HG03565 (cell line): ENCODE data around the gene CPO.

Experiments
- ATAC-seq: cut with Tn5 transposase; IDR thresholded peaks from one replicate; pipeline ENCODE4 v1.9.1; 2021; ENCODE audit warnings: mild to moderate bottlenecking, moderate library complexity; ENCODE audit not compliant: unreplicated experiment

The CPO gene

DNA sequence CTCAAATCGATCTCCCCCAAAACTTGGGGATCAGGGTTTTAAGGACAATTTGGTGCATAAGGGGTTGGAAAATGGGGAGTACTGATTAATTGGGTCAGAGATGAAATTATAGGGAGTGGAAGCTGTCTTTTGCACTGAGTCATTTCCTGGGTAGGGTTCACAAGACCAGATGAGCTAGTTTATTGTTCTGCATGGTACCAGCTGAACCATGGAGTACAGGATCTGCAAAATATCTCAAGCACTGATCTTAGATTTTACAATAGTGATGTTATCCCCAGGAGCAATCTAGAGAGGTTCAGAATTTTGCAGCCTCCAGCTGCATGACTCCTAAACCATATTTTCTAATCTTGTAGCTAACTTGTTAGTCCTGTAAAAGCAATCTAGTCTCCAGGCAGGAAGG is 73.1 kb downstream of the CPO start:
- no peak for ATAC-seq

DNA sequence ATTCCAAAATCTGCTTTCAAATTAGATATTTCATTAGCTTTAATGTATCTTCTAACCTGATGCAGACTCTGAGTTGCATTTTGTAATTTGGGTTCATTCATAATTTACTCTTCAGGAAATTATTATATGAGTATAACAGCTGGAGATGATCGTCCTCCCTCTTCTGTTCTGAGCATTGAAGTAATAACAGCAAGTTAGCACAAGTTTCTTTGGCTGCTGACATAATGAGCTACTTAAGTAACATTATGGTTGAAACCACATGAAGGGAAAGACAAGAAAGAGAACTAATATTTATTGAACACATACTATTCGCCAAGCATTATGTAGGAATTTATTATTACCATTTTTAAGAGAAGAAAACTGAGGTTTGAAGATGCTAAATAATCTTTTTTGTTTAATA is 75.1 kb downstream of the CPO start:
- ATAC-seq = no peak

DNA sequence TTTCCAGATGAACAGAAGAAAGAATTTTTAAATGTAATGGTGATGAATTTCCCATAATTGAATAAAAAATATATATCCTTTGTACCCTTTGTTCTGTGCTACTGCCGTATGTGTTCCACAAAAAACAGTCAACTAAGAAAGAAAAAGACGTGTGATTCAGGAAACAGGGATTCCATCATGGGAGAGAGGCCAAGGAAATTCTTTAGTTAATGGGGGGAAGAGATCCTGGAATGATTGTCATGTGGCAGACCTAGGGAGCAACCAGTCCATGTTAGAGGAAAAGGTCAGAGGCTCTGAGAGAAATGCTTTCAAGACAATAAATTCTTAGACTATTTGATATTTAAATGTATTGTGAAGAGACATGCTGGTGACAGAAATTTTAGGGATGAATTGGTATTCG is 76.6 kb downstream of the CPO start:
- no peak for ATAC-seq
